Measurements from ENCODE around the gene CCDC142. TPM values are rescaled to one million over a fixed set of nuclear protein-coding genes. Genes with fewer than 3 reads are reported as not detected.
A peak's percentile ranks its signal among the peaks of the same experiment; 100 is the strongest.

The CCDC142 gene
- total and polyA plus RNA-seq, 9 of the 15 experiments (the other 6 are each of a cell fraction or from before 2014, with no cell fraction given): 0.55 to 11.7 (median 7.2) TPM

GRCh38 chr2:74530239-74531187 is 47.7 kb upstream of the CCDC142 start (continued):
- TF ChIP-seq, protein P1, sequence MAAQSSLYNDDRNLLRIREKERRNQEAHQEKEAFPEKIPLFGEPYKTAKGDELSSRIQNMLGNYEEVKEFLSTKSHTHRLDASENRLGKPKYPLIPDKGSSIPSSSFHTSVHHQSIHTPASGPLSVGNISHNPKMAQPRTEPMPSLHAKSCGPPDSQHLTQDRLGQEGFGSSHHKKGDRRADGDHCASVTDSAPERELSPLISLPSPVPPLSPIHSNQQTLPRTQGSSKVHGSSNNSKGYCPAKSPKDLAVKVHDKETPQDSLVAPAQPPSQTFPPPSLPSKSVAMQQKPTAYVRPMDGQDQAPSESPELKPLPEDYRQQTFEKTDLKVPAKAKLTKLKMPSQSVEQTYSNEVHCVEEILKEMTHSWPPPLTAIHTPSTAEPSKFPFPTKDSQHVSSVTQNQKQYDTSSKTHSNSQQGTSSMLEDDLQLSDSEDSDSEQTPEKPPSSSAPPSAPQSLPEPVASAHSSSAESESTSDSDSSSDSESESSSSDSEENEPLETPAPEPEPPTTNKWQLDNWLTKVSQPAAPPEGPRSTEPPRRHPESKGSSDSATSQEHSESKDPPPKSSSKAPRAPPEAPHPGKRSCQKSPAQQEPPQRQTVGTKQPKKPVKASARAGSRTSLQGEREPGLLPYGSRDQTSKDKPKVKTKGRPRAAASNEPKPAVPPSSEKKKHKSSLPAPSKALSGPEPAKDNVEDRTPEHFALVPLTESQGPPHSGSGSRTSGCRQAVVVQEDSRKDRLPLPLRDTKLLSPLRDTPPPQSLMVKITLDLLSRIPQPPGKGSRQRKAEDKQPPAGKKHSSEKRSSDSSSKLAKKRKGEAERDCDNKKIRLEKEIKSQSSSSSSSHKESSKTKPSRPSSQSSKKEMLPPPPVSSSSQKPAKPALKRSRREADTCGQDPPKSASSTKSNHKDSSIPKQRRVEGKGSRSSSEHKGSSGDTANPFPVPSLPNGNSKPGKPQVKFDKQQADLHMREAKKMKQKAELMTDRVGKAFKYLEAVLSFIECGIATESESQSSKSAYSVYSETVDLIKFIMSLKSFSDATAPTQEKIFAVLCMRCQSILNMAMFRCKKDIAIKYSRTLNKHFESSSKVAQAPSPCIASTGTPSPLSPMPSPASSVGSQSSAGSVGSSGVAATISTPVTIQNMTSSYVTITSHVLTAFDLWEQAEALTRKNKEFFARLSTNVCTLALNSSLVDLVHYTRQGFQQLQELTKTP (IDR thresholded peaks at IDR 0.05; ENCODE audit: low read depth in 1 of 2, partially characterized antibody in 2 of 2): no peak
- TF ChIP-seq MTA1 (IDR thresholded peaks at IDR 0.05; ENCODE audit: borderline replicate concordance) (0 out of 2 replicates have a peak, but pooled peaks have one; percentile 15), ZNF197 (CRISPR knock-in tag; IDR thresholded peaks at IDR 0.05; ENCODE audit: low read depth) (no peak; the same call in 1 of the 2 replicates), FOXA3 (CRISPR knock-in tag; conservative IDR thresholded peaks at IDR 0.05 in 1 of 2, IDR thresholded peaks at IDR 0.05 in 1 of 2) (no peak), ZNF551 (CRISPR knock-in tag; IDR thresholded peaks at IDR 0.05) (no peak), CHAMP1 (IDR thresholded peaks at IDR 0.05) (no peak), SRSF3 (IDR thresholded peaks at IDR 0.05; ENCODE audit: insufficient read depth, low read length) (0 out of 2 replicates have a peak, but pooled peaks have one; percentile 49), ZNF830 (CRISPR knock-in tag; IDR thresholded peaks at IDR 0.05) (0 out of 2 replicates have a peak, but pooled peaks have one; percentile 58), POLR2A (conservative IDR thresholded peaks at IDR 0.05) (peak; percentile 79), HSF4 (CRISPR knock-in tag; IDR thresholded peaks at IDR 0.05; ENCODE audit: borderline replicate concordance) (no peak), BRD9 (IDR thresholded peaks at IDR 0.05; ENCODE audit: low read depth, partially characterized antibody) (peak; percentile 13), JUND (IDR thresholded peaks at IDR 0.05; ENCODE audit: borderline replicate concordance, low read depth, low read length) (peak; percentile 5), JUND (tag; IDR thresholded peaks at IDR 0.05; ENCODE audit: borderline replicate concordance, low read depth, low read length) (peak; percentile 51; the same call in 1 of the 3 replicates), U2AF2 (optimal IDR thresholded peaks at IDR 0.05; ENCODE audit: low read depth, low read length) (no peak), ZKSCAN3 (CRISPR knock-in tag; IDR thresholded peaks at IDR 0.05) (no peak), NFE2L1 (tag; IDR thresholded peaks at IDR 0.05; ENCODE audit: borderline replicate concordance, low read depth) (no peak), YY1 (IDR thresholded peaks at IDR 0.05; ENCODE audit: borderline replicate concordance in 1 of 3, control insufficient read depth in 1 of 3, extremely low read depth in 1 of 3, insufficient read depth in 3 of 3, insufficient read length in 1 of 3, insufficient replicate concordance in 2 of 3, low read depth in 1 of 3, low read length in 2 of 3) (peak; percentile 30 to 84 (median 72)), CCNT2 (IDR thresholded peaks at IDR 0.05; ENCODE audit: borderline replicate concordance, extremely low read depth, insufficient read length, low read depth, low read length) (peak; percentile 53)
- TF ChIP-seq, protein P2, sequence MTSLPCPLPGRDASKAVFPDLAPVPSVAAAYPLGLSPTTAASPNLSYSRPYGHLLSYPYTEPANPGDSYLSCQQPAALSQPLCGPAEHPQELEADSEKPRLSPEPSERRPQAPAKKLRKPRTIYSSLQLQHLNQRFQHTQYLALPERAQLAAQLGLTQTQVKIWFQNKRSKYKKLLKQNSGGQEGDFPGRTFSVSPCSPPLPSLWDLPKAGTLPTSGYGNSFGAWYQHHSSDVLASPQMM (CRISPR knock-in tag; IDR thresholded peaks at IDR 0.05): no peak

All from K562 (cell line).